ENCODE measurements around the gene KCTD17. TPM values are rescaled to one million over a fixed set of nuclear protein-coding genes. Genes with fewer than 3 reads are reported as not detected.
A peak's percentile ranks its signal among the peaks of the same experiment; 100 is the strongest.

The KCTD17 gene
- total RNA-seq, 1 donor from 2014 or later, result 17.5 TPM

- peaks cover 45% of the 10 kb centered on the region for H3K27me3 ChIP-seq
- Mint-ChIP-seq H3K4me3 (no peak overlapping the region), H3K27ac (no peak overlapping the region), H3K27me3 (ENCODE audit: insufficient read depth, low read depth) (peaks cover 19% of the 10 kb centered on the region), H3K36me3 (peaks cover 1% of the 10 kb centered on the region), H3K4me1 (no peaks in the 10 kb centered on the region), H3K9me3 (no peaks in the 10 kb centered on the region)
- no peak overlapping the region for H3K9ac ChIP-seq
- H3F3A ChIP-seq (ENCODE audit: low read depth), result no peaks in the 10 kb centered on the region
- H4K20me1 ChIP-seq (ENCODE audit: low read depth), result peaks cover 3% of the 10 kb centered on the region
- no peak overlapping the region for H3K4me2 ChIP-seq
- H3K79me2 ChIP-seq (ENCODE audit: low read depth), result no peaks in the 10 kb centered on the region
- DNase-seq (ENCODE audit: low spot score), result no peak
- no peak overlapping the region for H2AFZ ChIP-seq (replicated peaks)
- TF ChIP-seq EZH2phosphoT487 (IDR thresholded peaks at IDR 0.05) (no peak), EZH2 (IDR thresholded peaks at IDR 0.05) (no peak)
- TF ChIP-seq, protein P1, sequence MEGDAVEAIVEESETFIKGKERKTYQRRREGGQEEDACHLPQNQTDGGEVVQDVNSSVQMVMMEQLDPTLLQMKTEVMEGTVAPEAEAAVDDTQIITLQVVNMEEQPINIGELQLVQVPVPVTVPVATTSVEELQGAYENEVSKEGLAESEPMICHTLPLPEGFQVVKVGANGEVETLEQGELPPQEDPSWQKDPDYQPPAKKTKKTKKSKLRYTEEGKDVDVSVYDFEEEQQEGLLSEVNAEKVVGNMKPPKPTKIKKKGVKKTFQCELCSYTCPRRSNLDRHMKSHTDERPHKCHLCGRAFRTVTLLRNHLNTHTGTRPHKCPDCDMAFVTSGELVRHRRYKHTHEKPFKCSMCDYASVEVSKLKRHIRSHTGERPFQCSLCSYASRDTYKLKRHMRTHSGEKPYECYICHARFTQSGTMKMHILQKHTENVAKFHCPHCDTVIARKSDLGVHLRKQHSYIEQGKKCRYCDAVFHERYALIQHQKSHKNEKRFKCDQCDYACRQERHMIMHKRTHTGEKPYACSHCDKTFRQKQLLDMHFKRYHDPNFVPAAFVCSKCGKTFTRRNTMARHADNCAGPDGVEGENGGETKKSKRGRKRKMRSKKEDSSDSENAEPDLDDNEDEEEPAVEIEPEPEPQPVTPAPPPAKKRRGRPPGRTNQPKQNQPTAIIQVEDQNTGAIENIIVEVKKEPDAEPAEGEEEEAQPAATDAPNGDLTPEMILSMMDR (IDR thresholded peaks at IDR 0.05), result no peak
- H3K9me3 ChIP-seq (ENCODE audit: low read depth), result no peaks in the 10 kb centered on the region
- H3K27ac ChIP-seq, result no peak overlapping the region
- no peaks in the 10 kb centered on the region for H3K36me3 ChIP-seq
- H3K4me1 ChIP-seq, result no peaks in the 10 kb centered on the region
- no peak overlapping the region for H3K4me3 ChIP-seq
These were observed 14.4 kb downstream of the KCTD17 start for GRCh38 chr22:37065961-37066360.

GRCh38 chr22:37067428-37067827 is 15.9 kb downstream of the KCTD17 start:
- no peaks in the 10 kb centered on the region for H3K4me1 Mint-ChIP-seq
- Histone ChIP-seq H3K27ac (no peak overlapping the region), H3K79me2 (ENCODE audit: low read depth) (no peaks in the 10 kb centered on the region), H2AFZ (replicated peaks) (no peak overlapping the region), H3K9me3 (ENCODE audit: low read depth) (no peaks in the 10 kb centered on the region), H3K36me3 (no peaks in the 10 kb centered on the region), H3K4me2 (no peak overlapping the region), H3F3A (ENCODE audit: low read depth) (no peaks in the 10 kb centered on the region), H3K4me1 (no peaks in the 10 kb centered on the region), H4K20me1 (ENCODE audit: low read depth) (peaks cover 3% of the 10 kb centered on the region), H3K4me3 (no peak overlapping the region), H3K27me3 (peaks cover 59% of the 10 kb centered on the region), H3K9ac (no peak overlapping the region)
- peaks cover 19% of the 10 kb centered on the region for H3K27me3 Mint-ChIP-seq (ENCODE audit: insufficient read depth, low read depth)
- TF ChIP-seq EZH2phosphoT487 (IDR thresholded peaks at IDR 0.05), result no peak
- TF ChIP-seq, protein P1 (IDR thresholded peaks at IDR 0.05), result no peak
- no peak for TF ChIP-seq EZH2 (IDR thresholded peaks at IDR 0.05)
- H3K36me3 Mint-ChIP-seq, result no peaks in the 10 kb centered on the region
- no peak overlapping the region for H3K27ac Mint-ChIP-seq
- no peak for DNase-seq (ENCODE audit: low spot score)
- no peaks in the 10 kb centered on the region for H3K9me3 Mint-ChIP-seq
- no peak overlapping the region for H3K4me3 Mint-ChIP-seq

GRCh38 chr22:37068859-37069258 is 17.3 kb downstream of the KCTD17 start:
- Mint-ChIP-seq H3K4me3 (no peak overlapping the region), H3K9me3 (no peaks in the 10 kb centered on the region), H3K27ac (no peak overlapping the region), H3K36me3 (no peaks in the 10 kb centered on the region), H3K4me1 (no peaks in the 10 kb centered on the region), H3K27me3 (ENCODE audit: insufficient read depth, low read depth) (peaks cover 16% of the 10 kb centered on the region)
- Histone ChIP-seq H3K9ac (no peak overlapping the region), H3K79me2 (ENCODE audit: low read depth) (no peaks in the 10 kb centered on the region), H2AFZ (replicated peaks) (peak overlapping the region; percentile 84), H3K4me3 (peak overlapping the region; percentile 41), H3K36me3 (no peaks in the 10 kb centered on the region), H3K9me3 (ENCODE audit: low read depth) (no peaks in the 10 kb centered on the region), H3K27me3 (peaks cover 67% of the 10 kb centered on the region), H3K4me1 (no peaks in the 10 kb centered on the region), H3K4me2 (peak overlapping the region; percentile 81), H3F3A (ENCODE audit: low read depth) (no peaks in the 10 kb centered on the region), H4K20me1 (ENCODE audit: low read depth) (peaks cover 3% of the 10 kb centered on the region), H3K27ac (no peak overlapping the region)
- TF ChIP-seq, protein P1 (IDR thresholded peaks at IDR 0.05), result no peak
- peak; percentile 69 for TF ChIP-seq EZH2 (IDR thresholded peaks at IDR 0.05)
- DNase-seq (ENCODE audit: low spot score), result peak; percentile 76
